Myocyte (in vitro differentiated cells): Measurements from ENCODE around the gene PRR15. TPM values are rescaled to one million over a fixed set of nuclear protein-coding genes. Genes with fewer than 3 reads are reported as not detected.

Source experiments
- DNase-seq: peaks from one replicate; pipeline ENCODE4 v3.0.0-alpha.2; 2012; ENCODE audit warnings: low read depth
- total RNA-seq: library from RNA; depleted of rRNA; stranded (reverse); fragments of >200 nt; gene quantifications from 2 replicates; pipeline ENCODE4 v1.2.3, GENCODE V29; 2014

The PRR15 gene
- total RNA-seq, 1 donor from 2014 or later = not detected

DNA sequence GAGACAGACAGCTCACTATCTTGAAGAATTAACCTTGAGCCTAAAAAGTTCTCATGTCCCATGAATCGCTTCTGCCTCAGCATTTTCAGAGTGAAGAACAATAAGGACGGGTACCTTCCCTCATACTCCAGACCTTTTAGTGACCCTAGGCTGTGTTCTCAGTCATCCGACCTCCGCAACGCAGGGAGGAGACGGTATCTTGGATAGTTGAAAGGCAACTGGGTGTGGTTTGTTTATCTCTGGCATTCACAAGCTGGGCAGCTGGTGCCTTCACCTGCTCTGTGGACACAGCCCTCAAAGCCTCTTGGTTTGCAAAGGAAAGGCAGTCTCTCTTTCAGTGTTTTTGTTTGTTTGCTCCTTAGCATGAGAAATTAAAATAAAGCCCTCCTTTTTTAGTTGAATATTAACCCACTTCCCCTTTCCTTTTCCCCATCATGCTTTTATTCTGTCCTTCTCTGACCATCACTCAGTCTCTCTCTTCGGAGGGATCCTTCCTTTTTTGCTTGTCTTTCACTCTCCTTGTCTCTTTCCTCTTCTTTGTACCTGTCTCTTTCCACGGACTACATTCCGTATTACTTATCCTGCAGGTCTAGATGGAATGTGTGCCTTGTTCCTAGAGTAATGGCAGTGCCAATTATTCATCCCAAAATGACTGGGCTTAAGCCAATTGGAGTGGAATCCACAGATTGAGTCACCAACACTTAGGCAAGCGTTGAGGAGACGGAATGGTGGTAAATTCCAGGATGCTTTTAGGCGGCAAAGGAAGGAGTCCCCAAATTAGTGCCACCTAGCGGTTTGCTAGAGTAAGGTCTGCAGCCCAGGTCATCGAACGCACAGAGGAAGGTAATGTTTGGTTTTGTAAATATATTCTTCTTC lies 45.8 kb downstream of the PRR15 start:
- peak; percentile 86 for DNase-seq

DNA sequence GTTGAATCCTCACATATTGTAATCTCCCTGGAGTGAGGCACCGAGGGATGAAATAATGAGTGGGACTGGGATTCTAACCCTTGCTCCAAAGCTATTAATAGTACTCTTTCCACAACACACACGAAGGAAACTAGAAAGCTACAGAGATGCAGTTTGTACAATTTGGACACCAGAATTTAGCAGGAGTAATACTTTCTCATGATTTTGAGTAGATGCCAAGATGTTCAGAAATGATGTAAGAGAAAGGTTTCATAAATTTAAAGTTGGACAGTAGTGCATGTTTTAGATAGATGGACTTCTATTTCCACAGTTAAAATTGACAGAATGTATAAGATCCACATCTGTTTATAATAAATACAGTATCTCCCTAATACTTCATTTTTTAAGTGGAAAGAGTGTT lies 46.5 kb downstream of the PRR15 start:
- DNase-seq = peak; percentile 15

DNA sequence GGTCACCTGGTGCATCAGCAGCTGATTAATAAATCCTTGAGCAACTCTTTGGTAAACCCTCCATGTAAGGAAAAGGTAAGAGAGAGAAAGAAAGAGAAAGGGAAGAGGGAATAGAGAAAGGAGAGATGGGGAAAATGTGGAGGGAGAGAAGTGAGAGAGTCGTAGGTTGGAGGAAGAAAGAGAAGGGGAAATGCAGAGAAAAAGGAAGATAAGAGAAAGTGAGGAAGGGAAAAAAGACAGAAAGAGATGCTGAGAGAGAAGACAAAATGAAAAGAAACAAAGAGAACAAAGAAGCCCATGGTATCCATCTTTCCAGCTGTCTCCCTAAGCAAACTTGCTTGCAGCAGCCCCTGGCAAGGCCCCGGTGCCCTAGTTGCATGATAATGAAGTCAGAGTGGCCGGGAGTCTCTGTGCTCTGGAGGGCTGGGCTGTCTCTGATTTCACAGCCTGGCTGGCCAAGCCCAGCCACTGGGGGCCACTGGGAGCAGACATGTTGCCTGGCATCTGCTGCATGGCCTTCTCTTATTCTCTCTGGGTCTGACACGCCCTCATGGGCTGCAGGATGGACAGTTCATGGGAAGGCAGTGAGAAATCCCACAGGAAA lies 48.4 kb downstream of the PRR15 start:
- DNase-seq = peak; percentile 34

DNA sequence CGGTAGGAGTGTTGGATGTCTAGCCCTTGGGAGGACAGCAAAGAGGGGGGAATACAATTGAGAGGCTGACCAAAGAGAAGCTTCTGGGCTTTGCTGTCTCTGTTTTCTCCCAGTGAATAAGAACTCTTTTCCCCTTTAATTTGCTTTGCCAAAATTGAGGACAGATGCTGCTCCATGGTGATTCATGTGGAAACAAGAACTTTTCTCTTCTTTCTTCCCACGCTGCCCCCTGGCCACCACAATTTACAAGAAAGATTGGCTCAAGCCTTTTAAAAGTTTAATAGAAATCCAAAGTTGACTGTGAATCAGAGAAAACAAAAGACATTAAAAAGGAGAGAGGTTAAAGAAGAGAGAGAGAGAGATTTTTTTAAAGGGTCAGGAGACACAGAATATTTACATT lies 49.0 kb downstream of the PRR15 start:
- DNase-seq = peak; percentile 51

DNA sequence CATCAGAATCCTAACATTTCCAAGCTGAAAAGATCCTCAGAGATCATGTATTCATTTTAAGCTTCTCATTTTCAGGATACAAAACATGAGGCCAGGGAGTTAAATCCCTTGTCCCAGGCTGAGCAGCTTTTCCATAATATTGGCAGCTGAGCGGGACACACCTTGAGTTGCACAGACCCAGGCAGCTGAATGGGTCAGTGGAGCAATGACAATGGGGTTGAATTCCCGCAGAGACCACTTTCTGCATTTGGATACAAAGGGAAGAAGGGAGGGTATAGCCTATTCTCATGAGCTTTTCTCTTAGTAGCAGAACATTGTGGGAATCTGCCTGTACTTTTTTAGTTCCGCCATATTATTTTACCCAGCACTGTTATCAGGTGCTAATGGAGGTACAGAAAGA lies 49.5 kb downstream of the PRR15 start:
- no peak for DNase-seq

DNA sequence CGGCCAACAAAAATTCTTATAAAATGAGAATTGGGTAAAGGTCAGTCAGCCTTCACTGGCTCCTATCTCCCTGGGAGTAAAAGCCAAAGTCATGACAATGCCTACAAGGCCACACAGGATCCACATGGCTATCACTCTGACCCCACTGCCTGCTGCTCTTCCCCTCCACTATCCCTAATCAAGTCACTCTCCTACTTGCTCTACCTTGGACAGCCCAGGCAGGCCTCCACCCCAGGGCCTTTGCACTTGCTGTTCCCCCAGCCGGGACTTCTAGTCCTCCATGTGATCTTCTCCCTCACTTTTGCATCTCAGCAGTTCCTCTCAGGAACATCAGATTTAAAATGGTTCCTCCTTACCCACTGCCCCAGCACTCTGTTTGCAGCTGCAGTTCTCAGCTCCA lies 50.6 kb downstream of the PRR15 start:
- DNase-seq = no peak

Other genes starting within 250 kb of the PRR15 start
- 1.5 and 2.5 TPM in 2 replicates for gene WIPF3, start 242.7 kb downstream of the PRR15 start, total RNA-seq